HG03039 (cell line): ENCODE measurements around the gene TMTC1.

Experiments used
- ATAC-seq: cut with Tn5 transposase; IDR thresholded peaks from one replicate; pipeline ENCODE4 v1.9.1; 2021; ENCODE audit warnings: mild to moderate bottlenecking, moderate library complexity; ENCODE audit not compliant: unreplicated experiment

TMTC1 gene

DNA sequence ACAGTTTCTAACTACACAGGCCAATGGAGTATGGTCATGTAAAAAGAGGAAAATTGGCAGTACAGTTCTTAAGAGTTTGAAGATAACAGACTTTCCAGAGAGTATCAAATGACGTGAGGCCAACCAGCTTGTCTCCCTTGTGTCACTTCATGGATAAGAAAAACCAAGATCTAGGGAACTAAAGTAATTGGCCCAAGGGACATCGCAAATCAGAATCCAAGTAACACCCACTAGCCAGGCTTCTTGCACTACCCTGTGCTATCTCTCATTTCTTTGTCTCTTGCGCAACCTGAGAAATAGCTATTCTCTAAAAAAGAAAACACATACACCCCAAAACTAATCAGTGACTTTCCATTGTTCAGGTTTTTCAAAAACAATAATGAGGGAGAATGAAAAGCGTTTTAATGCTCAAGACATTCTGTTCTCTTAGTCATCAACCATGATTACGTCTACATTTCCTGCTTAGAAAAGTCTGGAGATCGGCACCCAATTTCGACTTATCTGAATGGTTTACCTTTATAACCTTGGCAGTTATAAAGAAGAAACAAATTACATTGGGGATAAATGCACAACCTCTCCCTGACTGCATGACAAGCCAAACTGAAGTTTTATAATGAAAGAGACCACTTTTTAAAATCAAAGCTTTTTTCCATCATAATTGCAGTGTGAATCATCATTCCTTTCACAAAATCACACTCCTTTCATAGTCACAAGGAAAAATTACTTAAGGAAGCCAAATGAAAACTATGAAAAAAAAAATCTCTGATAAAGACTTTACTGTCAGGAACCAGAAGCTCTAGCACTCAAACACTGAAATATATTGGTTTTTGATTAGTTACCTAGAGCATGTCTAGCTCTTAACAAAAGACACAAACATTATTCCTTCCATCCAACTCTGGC, 42.1 kb downstream of the TMTC1 start:
- ATAC-seq = no peak

DNA sequence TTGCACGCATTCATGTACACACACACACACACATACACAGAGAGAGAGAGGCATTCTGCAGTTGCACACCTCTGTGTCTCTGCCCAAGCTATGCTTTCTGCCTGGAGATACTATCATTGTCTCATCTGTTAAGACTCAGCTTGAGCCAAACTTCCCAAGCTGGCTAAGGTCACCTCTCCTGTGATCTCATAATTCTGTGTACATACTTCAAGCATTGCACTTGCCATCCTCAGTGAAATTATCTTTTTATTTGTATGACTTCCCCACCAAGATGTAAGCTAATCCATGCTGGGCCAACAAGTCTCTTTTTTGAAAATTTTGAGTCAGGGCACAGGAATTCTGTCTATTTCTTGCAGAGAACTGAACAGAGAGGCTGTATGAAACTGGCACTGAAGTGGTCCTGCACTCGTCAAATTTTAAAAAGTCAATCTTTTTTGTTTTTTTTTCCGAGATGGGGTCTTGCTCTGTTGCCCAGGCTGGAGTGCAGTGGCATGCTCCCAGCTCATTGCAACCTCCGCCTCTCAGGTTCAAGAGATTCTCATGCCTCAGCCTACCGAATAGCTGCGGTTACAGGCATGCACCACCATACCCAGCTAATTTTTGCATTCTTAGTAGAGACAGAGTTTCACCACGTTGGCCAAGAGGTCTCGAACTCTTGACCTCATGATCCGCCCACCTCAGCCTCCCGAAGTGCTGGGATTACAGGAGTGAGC, 44.3 kb downstream of the TMTC1 start:
- ATAC-seq = no peak

DNA sequence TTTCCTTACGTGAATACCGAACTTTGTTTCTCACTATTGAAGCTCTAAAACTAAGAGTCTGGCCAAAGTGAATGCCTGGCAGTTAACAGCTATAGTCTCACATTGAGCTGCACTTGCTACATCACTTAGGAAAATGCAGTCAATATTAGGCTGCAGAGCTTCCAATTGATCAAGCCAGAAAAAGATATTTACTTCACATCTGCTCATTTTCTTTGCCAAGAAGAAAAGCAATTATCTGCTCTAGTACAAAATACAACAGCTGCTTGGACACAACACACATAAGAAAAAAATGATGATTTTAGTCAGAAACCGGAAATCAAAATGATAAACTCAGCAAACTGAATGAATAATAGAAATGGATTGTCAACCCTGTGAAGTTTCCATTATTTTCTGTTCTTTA, 45.4 kb downstream of the TMTC1 start:
- ATAC-seq = no peak

DNA sequence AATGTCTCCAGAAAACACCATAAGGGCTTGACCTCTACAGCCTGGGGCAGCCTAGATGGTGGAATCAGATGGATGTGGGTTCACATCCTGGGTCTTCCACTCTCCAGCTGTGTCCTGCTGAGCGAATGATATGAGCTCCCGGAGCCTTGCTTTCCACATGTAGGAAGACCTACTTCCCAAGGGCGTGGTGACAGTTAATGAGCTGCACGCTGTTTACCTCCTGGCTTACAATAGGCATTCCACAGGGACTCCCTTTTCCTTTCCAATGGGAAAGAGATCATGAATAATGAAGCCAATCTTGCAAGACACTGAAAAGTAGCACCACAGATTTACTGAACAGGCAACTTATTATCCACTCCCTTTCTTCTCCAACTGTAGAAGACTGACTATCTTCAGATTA, 46.1 kb downstream of the TMTC1 start:
- no peak for ATAC-seq

DNA sequence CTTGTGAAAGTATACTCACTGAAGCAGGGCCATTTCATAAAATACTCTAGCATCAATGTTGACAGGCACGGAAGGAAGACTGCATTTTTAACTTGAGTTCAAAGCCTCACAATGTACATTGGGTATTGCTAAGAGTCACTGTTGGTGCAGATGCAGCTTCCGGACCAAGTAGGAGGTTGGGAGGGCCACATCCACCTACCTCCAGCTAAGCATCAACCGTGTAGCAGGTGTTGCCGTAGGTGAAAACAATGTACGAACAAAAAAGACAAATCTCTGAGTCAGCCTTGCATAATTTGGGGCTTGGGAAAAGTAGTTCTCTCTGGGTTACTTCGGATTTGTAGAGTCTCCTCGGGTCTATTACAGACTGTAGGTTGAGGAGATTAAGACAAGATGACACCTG, 48.1 kb downstream of the TMTC1 start:
- no peak for ATAC-seq

DNA sequence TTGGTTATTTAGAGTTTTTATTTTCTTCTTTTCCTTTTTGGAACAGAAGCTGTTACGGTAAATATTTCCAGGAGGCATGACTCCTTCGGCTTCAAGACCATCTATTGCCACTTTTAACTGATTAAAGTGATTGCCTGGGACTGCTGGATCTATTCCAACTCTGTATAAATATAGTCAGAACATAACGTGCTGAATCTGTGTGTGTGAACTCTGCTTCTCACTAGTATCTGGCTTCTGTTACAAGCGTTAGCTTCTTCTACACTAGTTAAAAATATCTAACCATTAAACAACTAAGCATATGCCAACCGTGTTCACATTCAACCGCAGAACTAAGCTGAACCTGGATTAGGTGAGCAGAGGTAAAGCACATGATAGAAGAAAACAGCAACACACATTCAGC, 49.0 kb downstream of the TMTC1 start:
- ATAC-seq = no peak

DNA sequence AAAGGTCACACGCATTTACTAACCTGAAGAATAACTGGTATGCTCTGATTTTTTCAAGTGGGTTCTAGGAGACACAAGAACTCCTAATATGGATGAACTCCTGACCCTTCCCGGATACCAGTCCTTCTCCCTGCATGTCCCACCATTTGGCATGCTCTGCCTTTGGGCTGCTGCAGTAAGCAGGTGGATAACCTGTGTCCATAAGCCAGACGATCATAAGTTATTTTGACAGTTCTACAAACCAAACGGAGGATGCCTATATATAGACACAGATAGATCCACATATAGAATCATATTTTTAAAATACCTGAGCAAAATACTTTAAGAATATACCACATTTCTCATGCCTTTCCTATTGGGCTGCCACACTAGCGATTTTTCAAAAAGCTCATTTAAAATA, 49.4 kb downstream of the TMTC1 start:
- ATAC-seq = no peak

DNA sequence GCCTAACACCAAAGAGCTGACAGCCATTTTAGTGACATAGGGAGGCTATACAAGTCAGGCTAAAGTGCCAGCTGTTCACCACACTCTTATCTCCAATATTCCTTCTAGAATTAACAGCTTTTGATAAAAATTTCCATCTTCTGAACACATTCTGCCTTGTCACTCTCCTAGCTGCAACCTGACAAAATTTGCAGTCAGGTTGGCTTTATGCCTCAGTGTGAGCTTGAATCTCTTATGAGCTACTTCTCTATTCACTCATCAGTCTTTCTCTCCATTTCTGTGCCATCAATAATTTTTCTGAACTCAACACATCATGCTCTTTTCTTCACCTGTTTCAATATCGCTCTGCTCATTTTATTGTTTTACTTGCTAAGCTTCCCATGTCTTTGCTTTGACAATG, 50.2 kb downstream of the TMTC1 start:
- ATAC-seq = no peak

DNA sequence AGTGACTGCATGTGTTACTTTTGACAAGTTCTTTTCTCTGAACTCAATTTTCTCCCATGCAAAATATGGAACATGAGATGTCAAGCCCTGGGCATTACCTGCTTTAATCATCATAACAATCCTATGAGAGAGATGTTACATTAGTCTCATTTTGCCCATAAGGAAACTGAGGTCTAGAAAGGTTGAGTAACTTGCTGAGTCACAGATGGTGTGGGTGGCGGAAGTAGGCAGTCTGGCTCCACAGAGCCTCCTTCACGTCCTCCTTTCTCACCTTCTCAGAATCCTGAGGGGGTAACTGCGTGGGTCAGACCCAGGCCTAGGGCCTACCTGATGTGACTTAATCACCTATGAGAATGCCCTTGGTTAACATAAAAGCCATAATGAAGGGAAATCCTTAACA, 50.7 kb downstream of the TMTC1 start:
- no peak for ATAC-seq

DNA sequence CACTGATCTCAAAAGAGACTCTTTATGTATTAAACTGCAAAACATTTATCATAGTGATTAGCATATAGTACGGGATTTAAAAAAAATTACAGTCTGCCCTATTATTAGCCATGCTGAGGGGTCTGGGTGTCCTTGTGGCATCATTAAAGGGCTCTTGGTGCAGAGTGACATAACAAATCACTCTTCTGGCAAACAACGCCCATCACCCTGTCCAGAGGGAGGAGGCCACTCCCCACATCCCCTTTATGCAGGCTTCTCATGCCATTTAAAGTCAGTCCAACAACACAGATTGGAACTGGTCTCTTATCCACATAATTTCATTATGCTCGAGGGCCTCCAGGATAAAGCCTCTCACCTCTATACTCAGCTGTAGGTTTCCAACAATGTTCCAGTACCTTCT, 51.1 kb downstream of the TMTC1 start:
- ATAC-seq = no peak

DNA sequence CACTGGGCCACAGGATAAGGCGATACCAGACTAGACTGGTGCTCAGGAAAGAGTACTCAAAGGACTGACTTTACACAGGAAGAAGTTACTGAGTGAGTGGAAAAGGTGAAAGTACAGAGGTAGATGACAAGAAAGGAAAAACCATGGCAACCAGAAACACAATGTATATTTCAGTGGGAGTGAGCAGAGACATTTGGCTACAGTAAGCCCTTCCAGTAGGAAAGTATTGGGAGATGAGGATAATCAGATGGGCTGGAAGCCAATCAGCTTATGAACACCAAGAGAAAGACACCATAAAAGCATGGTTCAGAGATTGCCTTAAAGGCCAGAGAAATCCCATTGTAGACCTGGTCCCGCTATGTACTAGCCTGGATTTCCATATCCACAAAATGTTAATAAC, 51.6 kb downstream of the TMTC1 start:
- no peak for ATAC-seq

DNA sequence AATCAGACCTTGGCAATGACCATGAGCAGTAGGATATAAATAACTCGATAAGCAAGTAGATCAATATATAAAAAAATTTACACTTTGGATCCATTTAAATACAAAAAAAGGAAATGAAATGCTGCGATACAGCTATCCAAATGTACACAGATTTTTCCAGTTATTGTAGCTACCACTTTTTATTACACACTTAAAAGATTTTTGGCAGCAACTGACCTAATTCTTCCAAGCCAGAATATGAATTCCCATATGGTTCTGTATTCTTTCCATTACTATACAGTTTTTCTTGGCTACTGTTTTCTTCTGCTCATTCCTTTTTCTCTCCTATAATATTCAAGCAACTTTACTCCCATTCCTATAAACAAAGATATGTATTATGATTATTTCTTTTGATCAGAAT, 52.2 kb downstream of the TMTC1 start:
- no peak for ATAC-seq

DNA sequence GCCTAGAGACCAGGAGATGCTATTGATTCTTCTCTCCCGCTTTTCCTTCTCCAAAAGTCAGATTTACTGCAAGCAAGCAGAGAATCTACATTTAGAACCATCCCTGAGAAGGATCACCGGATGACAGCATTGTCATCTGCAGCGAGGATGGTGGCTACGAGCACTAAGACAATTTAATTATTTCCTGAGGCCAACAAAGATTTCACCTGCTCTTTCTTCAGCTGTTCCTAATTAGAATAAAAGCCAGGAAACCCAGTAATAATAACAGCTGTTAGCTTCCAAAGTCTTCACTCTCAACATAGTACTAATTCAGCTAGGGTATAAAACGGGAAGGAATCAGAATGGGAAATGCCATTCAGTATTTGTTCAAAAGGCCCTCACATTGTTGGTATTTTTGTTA, 53.3 kb downstream of the TMTC1 start:
- no peak for ATAC-seq

DNA sequence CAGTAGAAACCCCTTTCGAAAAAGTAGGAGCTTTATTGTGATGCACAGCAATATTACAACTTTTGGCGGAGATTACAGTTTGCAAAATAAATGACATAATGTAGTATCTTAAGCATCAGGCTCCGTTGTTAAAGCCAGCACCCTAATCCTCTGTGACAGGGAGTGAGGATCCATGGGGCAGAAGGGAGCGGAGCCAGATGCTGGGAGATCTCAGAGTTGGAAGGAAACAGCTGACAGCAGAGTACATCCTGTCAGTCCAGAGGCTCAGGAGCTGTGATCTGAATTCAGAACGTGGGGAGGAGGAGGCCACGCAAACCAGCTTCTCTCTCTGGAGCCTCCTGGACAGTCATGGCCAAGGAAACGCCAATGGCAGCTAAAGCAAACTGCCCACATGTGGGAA, 55.7 kb downstream of the TMTC1 start:
- no peak for ATAC-seq

DNA sequence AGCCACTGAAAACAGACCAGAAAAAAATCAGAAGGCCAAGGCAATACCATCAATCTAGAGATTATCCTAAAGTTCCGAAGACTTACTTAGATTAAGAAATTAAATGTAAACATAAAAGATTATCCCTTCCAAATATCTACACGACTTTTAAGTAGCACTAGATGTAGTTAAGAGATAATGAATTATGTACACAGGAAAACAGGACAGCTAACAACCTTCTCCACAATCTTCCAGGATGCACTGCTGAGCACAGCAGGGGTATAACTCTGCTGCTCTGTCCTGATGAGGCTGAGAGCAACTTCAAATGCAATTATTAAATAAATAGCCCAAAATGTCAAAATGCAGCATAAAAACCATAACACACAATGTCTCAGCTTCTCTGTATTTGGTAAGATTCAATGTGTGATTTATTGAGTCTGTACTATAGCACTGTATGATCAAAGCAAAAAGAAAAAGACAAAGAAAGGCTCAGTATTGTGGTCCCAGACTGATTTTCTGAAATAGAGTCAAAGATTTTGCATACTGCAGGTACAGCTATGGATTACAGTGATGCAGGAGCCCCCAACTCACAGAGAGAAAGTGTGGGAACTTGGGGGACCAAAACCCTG, 56.9 kb downstream of the TMTC1 start:
- ATAC-seq = no peak

DNA sequence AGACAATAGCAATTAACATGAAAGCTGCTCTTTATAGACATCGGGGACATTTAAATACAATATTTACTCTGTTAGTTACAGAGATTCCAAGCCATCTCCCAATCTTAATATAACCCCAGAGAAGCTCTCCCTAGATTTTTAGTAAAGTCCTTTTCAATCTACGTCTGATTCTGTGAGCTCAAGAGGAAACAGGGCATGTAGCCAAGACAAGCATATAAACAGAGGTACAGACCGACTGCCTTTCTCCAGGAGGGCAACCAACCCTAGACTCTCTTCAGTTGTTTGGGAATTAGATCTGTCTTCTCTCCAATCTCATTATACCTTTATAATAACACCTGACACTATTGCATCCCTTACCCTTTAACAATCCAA, 57.4 kb downstream of the TMTC1 start:
- no peak for ATAC-seq

DNA sequence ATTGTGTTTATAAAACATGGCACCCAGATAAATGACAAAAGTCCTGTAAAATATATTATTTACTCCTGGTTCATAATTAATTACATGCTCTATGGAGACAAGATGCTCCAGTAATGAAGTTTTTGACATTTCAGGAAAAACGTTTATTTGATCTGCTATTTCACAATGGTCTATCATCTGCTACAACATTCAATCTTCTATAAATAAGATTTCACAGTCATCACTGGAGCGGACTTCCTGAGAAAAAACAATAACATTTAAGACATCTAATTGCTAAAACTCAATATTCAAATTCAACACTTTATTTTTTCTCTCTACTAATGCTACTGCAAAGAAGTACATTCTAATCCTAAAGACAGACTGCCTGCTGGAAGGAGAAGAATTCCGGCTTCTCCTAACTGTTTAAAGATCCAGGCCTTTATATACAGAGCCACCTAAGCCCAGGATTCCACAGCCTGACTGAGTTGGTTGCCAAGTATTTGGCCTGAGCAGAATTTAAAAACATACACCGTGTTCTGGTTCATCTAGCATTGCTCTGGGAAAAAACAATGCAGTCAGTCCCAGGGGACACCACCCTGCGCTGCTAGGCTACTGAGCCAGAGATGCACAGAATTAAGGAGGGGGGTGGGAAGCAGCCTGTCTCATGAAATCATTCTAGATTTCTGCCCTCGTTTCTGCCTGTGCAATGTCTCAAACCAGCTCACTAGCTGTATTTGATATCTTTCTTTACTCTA, 58.0 kb downstream of the TMTC1 start:
- no peak for ATAC-seq

DNA sequence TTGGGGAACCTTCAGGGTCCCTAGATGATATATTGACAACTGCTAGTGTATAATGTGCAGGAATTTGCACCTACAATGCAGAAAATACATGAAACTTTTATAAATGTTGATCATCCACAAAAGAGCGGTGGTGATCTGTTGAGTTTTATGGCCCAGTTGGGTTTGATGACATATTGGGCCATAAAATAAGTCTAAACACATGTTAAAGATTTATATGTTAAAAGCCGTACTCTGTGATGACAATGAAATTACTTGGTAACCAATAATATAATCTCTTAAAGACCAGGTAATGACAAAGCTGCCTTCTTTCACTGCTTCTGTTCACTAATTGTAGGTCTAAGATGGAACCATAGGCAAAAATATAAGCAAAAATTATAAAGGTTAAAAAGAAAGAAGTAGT, 61.6 kb downstream of the TMTC1 start:
- no peak for ATAC-seq

DNA sequence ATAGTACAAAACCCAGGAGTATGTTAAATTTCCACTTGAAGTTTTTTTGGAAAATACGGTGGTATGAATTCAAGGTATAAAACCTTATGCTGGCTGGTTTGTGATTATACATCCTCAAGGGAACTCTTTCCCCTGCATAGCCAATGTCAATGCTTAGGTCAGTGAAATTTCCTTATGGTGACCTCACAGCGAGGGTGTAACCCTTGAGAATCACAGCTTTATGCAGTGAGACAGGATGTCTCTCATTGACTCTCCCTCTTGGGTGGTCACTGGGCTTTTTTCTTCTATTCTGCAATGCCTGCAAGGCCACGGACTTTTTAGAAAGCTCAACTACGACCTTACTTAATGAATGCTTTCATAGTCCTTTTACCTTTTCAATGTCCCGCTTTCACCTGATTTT, 64.4 kb downstream of the TMTC1 start:
- ATAC-seq = no peak

DNA sequence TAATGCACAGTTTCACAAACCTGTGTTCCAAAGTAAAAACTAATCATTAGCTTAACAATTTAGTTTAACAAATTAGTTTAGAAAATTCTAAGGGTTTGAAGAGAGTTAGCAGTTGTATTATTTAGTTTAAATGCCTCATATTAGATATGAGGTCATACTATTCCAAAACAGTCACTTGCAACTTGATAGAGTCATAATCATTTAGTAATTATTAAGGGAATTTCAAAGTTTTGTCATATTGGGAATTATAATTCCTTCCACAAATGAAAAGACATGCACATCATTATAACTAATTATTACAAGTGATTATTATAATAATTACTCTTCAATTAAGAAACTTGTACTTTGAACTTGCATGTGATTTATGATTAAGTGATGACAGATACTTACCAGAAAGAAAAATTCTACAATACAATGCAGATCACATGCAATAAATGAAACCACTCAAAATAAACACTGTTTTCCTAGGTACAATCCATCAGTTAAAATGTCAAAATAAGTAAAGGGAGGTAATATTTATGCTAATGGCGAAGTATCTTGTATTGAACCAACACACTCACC, 66.1 kb downstream of the TMTC1 start:
- ATAC-seq = no peak

DNA sequence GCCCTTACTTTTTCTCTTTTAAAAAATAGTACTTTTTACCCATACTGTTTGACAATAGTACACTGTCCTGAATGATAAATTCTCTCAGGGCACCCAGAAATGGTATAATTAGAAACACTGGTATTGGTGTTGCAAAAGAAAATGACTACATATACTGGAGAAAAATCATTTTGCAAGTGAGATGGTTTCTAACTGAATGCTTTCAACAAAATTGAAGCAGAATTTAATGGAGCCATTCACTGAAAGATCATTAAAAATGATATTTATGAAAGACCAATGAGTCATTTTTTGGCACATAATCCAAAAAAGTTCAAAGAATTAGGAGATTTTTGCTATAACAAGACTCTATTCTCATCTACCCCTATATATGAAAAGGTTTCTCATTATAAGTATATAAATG, 68.8 kb downstream of the TMTC1 start:
- no peak for ATAC-seq
